ENCODE data around the gene JPT2.

DNA sequence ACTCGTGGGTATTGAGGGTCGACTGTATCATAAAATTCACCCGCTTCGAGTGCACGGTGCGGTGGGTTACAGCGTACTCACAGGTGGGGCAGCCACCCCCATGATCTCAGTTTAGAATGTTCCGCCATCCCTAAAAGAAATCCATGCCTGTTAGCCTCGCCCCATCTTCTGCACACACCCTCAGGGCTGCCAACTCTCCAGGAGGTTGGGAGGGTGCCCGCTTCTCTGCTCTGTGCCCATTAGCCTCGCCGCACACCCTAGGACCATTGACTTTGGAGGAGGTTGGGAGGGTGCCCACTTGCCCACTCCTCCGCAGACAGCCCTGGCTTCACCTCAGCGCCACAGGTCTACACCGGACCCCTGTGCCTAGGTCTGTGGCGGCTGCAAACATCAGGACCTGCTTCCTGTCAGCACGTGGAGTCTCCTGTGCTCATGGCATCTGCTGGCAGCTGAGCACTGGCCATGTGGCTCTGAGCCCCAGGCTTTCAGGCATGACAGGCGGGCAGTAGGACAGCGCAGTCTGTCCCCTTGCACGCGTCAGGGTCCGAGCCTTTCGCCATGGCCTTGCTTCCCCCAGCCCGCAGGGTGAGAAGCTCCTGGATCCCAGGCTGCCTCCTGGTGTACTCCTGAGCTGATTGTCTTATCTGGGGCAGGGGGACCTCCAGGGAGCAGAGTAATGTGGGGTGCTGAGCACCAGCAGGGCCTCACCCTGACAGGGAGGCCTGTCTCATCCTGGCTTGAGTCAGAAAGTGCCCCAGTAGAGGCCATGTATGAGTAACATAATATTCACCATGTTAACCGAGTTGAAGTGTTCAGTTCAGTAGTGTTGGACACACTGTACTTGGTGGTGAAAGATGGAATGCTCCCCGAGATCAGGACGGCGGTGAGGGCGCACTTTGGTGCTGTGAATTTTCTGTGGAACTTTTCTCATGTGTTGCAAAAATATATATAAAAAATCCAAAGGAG lies 71.4 kb downstream of the JPT2 start:
- TF ChIP-seq, protein P1, sequence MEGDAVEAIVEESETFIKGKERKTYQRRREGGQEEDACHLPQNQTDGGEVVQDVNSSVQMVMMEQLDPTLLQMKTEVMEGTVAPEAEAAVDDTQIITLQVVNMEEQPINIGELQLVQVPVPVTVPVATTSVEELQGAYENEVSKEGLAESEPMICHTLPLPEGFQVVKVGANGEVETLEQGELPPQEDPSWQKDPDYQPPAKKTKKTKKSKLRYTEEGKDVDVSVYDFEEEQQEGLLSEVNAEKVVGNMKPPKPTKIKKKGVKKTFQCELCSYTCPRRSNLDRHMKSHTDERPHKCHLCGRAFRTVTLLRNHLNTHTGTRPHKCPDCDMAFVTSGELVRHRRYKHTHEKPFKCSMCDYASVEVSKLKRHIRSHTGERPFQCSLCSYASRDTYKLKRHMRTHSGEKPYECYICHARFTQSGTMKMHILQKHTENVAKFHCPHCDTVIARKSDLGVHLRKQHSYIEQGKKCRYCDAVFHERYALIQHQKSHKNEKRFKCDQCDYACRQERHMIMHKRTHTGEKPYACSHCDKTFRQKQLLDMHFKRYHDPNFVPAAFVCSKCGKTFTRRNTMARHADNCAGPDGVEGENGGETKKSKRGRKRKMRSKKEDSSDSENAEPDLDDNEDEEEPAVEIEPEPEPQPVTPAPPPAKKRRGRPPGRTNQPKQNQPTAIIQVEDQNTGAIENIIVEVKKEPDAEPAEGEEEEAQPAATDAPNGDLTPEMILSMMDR (IDR thresholded peaks at IDR 0.05): no peak
- TF ChIP-seq POLR2AphosphoS5 (IDR thresholded peaks at IDR 0.05) (no peak), POLR2A (IDR thresholded peaks at IDR 0.05) (no peak)
